Cortex of kidney (tissue), 1 donor: ENCODE data around the gene IL36RN.

Experiments used
- DNase-seq: peaks from one replicate; lab custom pipeline; 2025; lab: John Stamatoyannopoulos, UW

Gene IL36RN

DNA sequence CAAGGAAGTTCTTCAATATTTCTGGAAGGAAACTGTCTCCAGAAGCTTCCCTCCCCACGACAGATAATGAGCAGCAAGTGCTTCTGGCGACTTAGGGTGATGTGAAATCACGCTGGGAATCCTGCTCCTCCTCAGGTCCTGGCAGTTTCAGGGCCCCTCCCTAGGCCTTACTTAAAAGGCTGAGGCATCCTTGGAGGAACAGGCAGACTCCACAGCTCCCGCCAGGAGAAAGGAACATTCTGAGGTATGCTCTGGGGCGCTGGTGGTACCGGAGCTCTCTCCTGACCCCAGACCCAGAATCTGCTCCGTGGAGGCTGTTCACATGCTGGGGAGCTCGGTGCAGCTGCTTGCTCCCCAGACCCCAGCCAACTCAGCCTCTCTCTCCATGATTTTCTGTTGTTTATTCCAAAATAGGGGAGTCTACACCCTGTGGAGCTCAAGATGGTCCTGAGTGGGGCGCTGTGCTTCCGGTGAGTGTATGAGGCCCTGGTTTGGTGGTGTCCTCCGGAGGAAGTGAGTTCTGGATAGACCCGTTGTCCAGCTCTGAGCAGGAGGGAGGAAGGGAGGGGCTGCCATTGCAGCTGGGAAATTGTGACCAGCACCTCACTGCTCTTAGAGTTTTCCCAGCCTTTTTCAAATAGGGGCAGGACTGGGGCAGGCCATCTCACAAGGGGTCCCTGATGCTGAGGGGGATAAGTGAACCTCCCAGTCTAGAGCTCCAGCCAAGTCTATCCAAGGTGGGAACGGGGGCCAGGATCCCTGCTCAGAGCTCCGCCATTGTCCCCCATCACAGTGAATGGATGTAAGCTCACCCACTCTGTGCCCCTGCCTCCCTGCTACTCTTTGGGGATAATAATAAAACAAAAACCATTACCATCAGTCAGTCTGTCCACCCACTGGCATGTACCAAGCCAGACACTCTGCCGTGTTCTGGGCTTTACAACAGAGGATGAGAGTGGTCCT, at the start of gene IL36RN:
TSS of gene IL36RN (plus strand) at position 201 of the 963 bp plus-strand sequence. CDS start at position 442, 241 bp downstream.
- DNase-seq, result no peak

DNA sequence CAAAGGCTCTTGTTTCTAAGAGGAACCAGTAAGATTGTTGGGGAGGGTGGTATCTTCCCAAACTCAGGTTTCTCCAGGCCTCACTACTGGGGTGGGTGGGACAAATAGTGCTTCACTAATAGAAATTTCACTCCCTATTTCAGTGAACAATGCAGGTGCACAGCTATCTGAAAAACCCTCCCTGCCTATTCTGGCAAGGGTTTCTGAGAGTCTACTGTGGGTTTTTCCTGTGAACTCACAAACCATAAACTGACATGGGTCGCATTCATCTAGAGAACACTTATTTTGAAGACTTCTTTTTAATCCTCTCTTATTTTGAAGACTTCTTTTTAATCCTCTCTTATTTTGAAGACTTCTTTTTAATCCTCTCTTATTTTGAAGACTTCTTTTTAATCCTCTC, 49.4 kb upstream of the IL36RN start:
- no peak for DNase-seq

DNA sequence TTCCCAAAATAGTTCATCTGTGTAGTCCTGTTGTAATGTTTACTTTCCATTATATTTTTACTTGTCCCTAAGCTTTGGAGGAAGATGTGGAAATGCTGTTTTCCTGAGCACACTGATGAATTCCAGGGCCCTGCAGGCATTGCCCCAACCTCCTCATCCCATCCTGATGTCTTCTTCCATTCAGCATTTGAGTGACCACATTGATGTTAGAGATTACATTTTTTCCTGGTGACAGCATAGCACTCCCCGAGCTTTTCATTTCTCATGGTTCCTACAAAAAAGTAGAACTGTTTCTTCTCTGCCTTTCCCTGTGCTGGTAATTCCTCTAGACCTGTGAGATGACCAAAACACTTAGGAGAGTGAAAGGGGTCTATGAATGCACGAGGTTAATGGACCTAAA, 48.9 kb upstream of the IL36RN start:
- DNase-seq, result no peak

DNA sequence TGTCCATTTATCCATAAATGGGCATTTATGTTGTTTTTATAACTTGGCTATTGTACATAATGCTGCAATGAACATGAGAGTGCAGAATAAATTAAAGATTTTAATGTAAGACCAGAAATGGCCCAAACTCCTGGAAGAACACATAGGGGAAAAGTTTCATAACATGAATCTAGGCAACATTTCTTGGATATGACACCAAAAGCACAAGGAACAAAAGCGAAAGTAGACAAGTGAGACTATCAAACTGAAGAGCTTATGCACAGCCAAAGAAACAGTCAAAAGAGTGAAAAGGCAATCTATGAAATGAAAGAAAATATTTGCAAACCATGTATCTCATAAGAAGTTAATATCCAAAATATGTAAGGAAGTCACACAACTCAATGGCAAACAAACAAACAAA, 47.9 kb upstream of the IL36RN start:
- no peak for DNase-seq

DNA sequence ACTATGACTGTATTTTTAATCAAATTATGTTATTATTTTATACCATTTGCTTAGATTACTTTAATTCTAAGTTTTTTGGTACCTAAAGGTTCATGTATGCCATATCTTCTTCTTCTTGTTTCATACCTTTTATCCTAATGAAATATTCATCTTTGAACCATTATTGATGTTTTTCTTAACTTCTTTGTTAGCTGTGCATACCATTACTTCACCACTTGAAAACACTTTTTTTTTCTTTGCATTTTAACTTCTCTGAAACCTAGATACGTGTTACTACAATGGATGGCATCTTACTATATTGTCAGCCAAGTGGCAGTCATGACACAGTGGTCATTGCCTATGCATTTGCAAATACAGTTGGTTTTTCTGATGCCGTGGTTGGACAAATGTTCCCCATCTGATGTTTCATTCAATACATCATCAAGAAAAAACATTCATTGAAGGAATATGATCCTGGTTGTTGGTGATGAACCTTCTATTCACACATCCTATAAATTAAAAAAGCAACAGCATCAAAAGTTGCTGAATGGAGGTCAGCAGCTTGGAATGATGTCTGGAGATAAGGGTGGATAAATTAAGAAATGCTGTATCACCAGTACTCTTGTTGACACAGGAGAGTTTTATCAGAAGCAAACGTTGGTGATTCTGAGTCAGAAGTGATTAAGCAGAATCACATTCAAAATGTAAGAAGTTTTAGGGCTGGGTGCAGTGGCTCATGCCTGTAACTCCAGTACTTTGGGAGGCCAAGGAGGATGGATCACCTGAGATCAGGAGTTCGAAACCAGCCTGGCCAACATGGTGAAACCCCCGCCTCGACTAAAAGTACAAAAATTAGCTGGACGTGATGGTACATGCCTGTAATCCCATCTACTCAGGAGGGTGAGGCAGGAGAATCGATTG, 46.3 kb upstream of the IL36RN start:
- no peak for DNase-seq

DNA sequence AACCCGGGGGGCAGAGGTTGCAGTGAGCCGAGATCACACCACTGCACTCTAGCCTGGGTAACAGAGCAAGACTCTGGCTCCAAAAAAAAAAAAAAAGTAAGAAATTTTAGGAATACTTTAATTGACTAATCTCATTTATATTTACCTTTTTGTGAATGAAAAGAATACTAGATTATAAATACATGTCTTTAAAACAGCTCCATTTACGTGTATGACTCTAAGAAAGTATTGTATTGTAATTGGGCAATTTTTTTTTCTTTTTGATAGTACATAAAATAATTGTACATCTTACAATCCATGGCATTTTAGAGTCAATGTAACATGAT, 45.7 kb upstream of the IL36RN start:
- no peak for DNase-seq

DNA sequence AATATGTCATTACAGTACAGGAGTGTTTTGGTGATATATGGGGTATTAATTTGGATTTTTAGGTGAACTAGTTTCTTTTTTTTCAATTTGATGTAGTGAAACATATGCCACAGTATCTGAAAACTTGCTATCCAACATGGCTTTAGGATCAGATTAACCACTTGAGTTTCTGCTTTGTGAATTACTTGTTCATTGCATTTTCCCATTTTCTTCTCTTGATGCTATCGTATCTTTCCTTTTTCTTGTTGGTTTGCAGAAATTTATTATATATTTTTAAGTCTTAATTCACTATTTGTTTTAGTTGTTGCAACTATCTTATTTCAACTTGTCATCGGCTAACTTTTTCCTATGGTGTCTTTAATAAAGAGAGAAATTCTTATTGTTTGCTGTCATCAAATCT, 44.9 kb upstream of the IL36RN start:
- no peak for DNase-seq

DNA sequence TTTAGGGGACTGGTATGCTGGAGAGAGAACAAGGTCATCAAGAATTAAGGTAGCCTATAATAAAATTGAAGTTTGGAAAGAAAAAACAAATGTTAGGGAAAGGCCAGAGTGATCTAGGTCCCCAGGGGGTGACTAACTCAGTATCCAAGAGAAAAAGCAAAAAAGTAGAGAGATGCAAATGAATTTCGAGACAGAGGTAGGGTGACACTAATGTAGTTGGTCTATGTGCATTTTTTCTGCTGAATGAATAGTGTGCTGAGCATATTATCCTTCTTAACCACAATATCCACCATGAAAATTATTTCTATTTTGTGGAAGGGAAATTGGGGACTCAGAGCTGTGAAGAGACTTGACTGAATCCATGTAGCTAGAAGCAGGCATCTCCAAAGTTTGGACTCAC, 44.0 kb upstream of the IL36RN start:
- DNase-seq, result no peak

DNA sequence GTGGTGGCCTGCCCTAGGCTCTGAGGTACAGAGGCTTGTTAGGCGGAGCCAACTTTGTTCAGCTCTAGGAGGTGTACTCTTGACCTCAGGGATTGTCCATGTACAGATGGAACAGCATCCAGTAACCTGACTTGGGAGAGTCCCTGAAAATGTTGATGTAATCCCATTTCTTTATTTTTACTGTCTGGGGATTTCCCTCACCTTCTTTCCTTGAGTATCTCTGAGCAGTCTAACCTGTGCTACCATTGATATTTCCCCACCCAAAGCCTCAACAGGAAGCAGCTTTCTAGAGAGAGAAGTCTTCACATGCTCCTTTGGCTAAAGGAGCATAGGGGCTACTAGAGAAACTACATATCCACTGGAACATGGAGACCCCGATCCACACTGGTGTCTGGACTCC, 43.3 kb upstream of the IL36RN start:
- no peak for DNase-seq

DNA sequence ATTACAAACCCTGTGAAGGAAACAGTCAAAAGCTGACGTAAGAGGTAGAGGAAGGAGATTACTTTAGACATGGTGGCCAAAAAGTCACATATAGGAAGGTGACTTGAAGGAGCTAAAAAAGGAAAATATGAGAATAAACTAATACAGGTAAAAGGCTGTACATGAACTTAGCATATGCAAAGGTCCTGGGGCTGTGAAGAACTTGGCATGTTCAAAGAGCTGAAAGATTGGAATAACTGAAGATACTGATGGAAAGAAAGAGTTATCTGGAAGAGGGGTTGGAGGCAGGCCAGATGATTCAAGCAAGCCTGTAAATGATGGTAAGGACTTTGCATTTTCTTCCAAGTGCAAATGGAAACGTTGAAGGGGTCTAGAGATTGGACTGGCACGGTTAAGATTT, 40.5 kb upstream of the IL36RN start:
- no peak for DNase-seq

DNA sequence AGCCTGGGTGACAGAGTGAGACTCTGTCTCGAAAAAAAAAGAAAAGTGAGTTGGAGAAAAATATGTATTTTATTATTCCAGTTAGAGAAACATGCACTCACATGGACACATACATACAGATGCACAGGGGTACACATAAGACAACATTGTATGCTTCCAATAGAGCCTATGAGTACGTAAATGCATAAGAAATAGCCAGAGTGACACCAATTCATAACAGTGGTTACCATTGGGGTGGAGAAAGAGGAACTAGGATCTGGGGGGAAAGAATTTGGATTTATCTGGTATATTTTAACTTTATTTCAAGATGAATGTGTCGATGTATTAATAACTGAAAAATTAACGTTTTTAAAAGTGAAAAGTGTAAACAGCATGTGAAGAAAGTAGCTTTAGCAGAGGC, 37.7 kb upstream of the IL36RN start:
- DNase-seq, result no peak

DNA sequence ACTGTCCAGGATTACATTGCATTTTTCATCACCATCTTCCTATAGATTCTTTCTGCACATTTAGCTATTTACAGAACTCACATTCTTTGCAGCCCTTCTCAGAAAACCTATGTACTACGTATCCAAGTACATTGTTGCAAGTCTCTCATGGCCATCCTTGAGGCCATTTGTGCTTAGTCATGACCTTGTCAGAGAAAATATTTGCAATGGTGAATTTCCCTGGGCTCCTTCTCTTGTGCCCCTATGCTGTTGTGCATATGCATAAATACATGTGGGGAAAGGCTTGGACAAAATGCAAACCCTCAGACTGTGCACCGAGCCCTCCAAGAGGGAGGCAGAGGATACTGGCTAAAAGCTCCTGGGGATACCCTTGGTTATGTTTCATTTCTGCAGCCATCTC, 34.2 kb upstream of the IL36RN start:
- no peak for DNase-seq

DNA sequence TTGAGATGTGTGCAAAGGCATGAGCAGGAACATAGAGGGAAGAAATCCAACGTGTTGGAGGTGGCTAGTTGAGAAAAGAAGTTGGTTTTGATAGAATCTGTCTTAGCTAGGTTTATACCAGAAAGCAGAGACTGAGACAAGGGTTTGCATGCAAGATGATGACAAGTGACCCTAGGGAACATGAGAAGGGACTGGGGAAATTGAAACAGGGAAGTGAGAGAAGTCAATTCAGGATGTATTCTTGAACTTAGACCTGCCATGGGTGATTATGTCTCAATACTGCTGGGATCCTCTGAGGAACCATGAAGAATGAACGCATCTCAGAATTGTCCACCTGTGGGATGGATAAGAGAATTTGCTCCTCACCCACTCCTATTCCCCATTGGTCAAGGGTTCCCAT, 33.3 kb upstream of the IL36RN start:
- no peak for DNase-seq

DNA sequence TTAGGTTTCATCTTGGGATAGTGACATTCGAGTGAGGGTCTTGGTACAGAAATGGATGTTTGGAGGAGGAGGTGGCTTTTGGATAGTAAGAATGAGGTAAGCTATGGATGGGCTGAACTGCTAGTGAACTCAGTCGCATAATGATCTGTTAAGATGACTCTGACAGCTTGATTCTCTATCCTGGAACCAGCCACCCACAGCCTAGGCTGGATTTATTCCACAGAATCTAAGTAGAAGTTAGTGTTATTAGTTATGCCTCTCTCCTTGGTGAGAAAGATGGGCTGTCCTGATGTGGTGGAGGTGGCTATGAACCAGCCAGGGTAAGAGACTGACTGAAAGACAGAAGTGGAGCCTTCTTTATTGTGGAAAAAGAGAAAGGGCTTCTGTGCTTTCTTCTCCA, 31.3 kb upstream of the IL36RN start:
- no peak for DNase-seq

DNA sequence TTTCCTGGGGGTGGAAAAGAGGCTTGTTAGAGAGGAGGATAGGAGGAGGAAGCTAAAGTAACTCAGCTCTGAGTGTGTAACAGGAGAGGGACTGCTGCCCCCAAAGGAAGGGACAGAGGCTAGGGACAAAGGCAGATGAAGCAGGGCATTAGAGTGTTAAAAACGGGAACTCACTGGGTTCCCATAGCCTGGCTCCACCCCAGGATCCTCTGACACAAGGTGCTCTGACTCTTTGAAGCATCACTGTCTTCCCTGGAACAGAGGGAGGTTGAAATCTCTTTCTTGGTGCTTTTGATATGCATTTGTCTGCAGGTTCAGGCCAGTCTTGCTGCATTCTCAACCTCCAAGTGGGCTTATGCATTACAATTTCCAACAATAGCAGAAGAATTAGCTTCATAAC, 30.9 kb upstream of the IL36RN start:
- no peak for DNase-seq

DNA sequence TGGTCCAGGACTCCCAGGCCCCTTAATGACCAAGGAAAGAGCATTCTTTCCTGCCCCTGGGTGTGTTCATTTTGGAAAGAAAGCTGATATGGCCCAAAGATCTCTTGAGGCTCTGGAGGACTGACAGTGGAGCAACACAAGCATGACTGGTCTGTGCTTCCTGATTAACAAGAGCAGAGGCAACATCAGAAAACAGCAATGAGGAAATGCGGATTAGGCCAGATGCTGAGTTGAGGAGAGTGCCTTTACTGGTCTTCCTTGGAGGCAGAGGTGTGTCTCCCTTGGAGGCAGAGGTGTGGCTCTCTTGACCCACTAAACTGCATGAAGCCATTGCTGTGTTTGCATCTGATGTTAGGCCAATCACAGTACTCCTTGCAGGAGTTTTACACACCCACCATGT, 26.3 kb upstream of the IL36RN start:
- DNase-seq, result no peak

DNA sequence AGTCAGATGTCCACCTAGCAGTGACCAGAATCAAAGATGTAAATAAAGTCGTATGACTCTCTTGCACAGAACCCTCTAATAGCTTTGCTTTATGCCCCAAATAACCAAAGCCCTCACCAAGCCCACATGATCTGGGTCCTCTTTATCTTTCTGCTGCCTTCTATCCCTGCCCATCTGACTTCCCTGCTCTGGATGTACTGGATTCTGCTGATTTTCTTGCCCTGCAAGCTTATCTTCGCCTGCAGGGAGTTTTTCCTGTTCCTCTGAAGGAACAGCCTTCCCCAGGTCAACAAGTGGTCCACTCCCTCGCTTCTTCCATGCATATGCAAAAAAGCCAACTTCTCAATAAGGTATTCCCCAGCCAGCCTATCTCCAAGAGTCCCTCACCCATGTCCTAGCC, 25.0 kb upstream of the IL36RN start:
- DNase-seq, result no peak

DNA sequence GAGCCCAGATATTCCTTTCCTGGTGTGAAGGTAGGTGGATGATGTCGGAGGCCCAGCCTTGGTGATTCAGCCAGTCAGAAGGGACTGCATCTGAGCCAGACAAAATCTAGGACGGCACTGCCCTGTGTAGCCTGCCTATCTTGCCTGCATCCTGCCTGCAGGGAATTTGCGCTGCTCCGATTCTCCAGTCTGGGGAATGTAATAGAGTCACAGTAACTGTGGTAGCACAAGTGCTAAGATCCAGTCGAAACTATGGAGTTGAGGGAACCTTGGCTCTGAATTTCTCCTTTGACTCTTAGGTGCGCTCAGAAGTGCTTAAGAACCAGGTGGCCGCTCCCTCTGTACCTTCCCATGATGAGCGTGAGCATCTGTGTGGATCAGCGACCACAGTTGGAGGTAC, 22.2 kb upstream of the IL36RN start:
- no peak for DNase-seq

DNA sequence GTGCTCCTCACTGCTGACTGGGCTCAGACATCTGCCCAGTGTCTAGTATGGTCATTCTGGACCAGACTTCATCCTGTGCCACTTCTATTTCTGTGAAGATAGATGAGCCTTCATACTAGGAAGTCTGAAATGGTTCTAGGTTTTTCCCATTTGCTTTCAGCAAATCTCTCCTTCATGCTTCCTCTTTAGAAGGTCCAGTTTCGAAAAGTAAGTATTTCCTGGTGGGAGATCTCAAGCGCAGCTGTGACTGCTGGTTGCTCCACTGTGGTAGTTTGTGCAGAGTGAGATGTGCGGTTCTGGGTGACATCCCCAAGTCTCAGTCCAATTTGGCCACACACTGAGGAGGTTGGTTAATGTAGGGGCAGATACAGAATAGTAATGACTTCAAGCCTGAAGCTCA, 20.7 kb upstream of the IL36RN start:
- no peak for DNase-seq

DNA sequence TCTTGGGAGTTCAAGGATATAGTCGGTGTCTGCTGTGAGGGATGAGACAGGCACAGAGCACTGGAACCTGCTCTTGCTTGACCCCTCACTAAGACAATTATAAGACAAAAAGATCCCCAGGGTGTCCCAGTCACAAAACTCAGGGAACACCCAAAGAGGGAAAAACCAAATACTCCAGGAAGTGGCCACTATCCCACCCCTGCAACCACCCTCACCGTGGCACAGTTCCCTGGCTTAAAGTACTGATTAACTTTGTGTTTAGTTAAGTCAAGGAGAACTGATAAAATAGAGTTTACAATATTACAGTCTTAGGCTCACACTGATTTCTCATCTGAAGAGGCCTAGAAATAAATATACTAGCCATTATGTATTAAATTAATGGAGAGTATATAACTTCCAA, 19.8 kb upstream of the IL36RN start:
- DNase-seq, result no peak

DNA sequence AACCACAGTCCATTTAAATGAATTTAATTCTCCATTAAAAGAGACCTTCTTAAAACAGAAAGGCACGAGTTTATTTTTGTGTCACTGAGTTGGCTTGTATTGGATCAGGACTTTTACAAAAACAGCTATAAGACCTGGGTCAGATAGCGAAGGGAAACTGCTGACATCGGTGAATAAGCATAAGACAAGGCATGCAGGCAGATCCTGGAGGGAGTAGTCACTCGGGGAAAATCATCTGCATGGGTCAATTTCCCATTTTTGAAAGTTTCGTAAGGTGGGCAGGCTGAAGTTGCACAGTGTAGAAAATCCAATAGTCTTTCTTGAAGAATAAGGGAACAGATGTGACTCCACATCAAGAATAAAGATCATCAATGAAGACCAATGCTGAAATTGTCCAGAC, 19.3 kb upstream of the IL36RN start:
- DNase-seq, result no peak

DNA sequence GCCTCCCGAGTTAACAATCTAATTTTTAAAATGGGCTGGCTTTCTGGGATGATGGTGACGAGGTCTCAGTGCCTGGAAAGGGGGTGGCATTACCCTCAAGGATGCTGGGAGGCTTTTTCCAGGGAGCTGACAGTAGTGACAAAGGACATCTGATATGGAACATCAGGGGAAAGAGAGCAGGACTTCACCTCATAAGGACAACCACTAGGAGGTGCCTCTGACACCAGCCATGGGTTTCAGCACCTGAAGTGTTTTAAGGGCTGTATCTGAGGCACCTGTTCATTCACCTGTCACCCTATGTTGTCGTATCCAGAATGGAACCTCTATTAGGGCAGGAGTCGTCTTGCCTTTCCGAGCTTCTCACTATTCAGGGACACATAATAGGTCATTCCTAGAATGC, 17.1 kb upstream of the IL36RN start:
- no peak for DNase-seq

DNA sequence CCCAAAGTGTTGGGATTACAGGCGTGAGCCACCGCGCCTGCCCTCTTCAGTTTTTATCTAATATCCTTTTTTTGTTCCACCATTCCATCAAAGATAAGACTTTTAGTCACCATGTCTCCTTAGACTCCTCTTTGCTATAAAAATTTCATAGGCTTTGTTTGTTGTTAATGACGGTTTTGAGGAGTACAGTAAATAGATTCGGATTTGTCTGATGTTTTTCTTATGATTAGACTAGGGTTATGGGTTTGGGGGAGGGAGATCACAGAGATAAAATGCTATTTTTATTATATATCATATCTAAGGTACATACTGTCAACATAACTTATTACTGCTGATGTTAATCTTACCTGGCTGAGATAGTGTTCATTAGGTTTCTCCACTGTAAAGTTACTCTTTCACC, 12.5 kb upstream of the IL36RN start:
- DNase-seq, result no peak
